GM12891 (cell line): ENCODE measurements around the gene FHL3.

ENCODE experiments used
- PAX5 ChIP-seq: IDR thresholded peaks from 2 replicates; pipeline ENCODE4 v1.6.1; 2011; ENCODE audit warnings: low read length, moderate library complexity, mild to moderate bottlenecking; ENCODE audit not compliant: insufficient read depth, severe bottlenecking
- POLR2A ChIP-seq: IDR thresholded peaks from 2 replicates; pipeline ENCODE4 v1.6.1; 2011; ENCODE audit warnings: low read depth, low read length, control low read depth
- POLR2AphosphoS5 ChIP-seq: IDR thresholded peaks from 2 replicates; pipeline ENCODE4 v1.6.1; 2011; ENCODE audit warnings: low read depth, low read length, control low read depth
- TAF1 ChIP-seq: IDR thresholded peaks from 2 replicates; pipeline ENCODE4 v1.6.1; 2011; ENCODE audit warnings: low read depth, low read length, control low read depth

DNA sequence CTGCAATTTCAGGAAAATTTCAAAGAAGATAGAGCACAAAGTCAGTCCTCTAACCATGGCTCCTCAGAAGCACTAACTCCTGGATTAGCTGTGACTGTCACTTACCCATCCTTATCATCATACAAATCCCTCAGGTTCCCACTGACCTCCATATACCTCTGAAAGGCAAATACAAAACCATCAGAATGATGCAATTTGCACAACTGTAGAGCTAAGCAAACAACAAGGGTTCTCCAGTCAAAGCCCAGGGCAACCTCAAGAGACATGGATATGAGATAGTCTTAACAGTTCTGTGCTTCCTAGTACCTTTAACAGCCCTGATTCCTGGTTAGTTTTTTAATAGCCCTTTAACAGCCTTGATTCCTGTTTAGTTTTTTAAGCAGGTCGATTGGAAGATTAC, 17.6 kb downstream of the FHL3 start:
- TF ChIP-seq TAF1 (no peak), POLR2A (no peak), POLR2AphosphoS5 (no peak), PAX5 (no peak)
